ENCODE data around the gene LITAF. TPM values are rescaled to one million over a fixed set of nuclear protein-coding genes. Genes with fewer than 3 reads are reported as not detected.
A peak's percentile ranks its signal among the peaks of the same experiment; 100 is the strongest.

LITAF gene
- polyA plus RNA-seq, 2 of the 4 experiments (the other 2 are of a cell fraction): 197 to 227 TPM

- FAIRE-seq (no peak), DNase-seq (ENCODE audit: low read depth in 1 of 2, low spot score in 1 of 2) (no peak), ATAC-seq (no peak)
- Histone ChIP-seq H3K4me2 (no peak overlapping the region), H3K4me3 (no peak overlapping the region), H3K27ac (peak overlapping the region in 1 of 2 experiments; percentile 25; a peak in 1 of 6 replicates), H3K9me3 (no peaks in the 10 kb centered on the region), H3K4me1 (peaks cover 3% of the 10 kb centered on the region; the same call in 1 of the 3 replicates)
- TF ChIP-seq ZC3H11A (IDR thresholded peaks at IDR 0.05) (no peak), RNF2 (IDR thresholded peaks at IDR 0.05; ENCODE audit: borderline replicate concordance, low read depth) (no peak), MAFK (IDR thresholded peaks at IDR 0.05; ENCODE audit: partially characterized antibody) (no peak), SMC3 (IDR thresholded peaks at IDR 0.05) (no peak), RFX5 (IDR thresholded peaks at IDR 0.05) (no peak), ATOH8 (CRISPR knock-in tag; IDR thresholded peaks at IDR 0.05; ENCODE audit: low read depth) (no peak), HOXB13 (CRISPR knock-in tag; IDR thresholded peaks at IDR 0.05; ENCODE audit: low read depth) (no peak), RARB (CRISPR knock-in tag; IDR thresholded peaks at IDR 0.05) (no peak), SREBF2 (IDR thresholded peaks at IDR 0.05) (no peak), EP300 (IDR thresholded peaks at IDR 0.05) (no peak), CHD4 (IDR thresholded peaks at IDR 0.05; ENCODE audit: borderline replicate concordance) (no peak), NPAS2 (CRISPR knock-in tag; IDR thresholded peaks at IDR 0.05; ENCODE audit: borderline replicate concordance) (no peak), BHLHE40 (IDR thresholded peaks at IDR 0.05; ENCODE audit: low read depth, low read length) (no peak), MYC (IDR thresholded peaks at IDR 0.05; ENCODE audit: borderline replicate concordance, low read length) (no peak), KDM5A (IDR thresholded peaks at IDR 0.05) (no peak)
- ChIA-PET CTCF (interaction anchor here (1.4 kb wide), 1 partner anchor 12 kb away, joined by 3 read pairs; no protein-coding TSS in a partner anchor), POLR2A (no interaction called here)
- 77% methylated on average over 12 of the region's 12 CpGs for WGBS (ENCODE audit: missing lambda C conversion rate)
Observed at GRCh38 chr16:11603331-11603750, 16.6 kb upstream of the LITAF start.

- Histone ChIP-seq H3K9me3 (no peaks in the 10 kb centered on the region), H3K4me3 (no peak overlapping the region), H3K4me1 (peaks cover 13% of the 10 kb centered on the region), H3K4me2 (no peak overlapping the region), H3K27ac (peak overlapping the region in 1 of 2 experiments; percentile 60; a peak in 3 of 6 replicates)
- FAIRE-seq: no peak
- DNase-seq (ENCODE audit: low read depth in 1 of 2, low spot score in 1 of 2): no peak
- ATAC-seq: no peak
- ChIA-PET CTCF (interaction anchor here (1.4 kb wide), 1 partner anchor 11 kb away, joined by 3 read pairs; no protein-coding TSS in a partner anchor), POLR2A (no interaction called here)
- whole genome bisulfite sequencing (ENCODE audit: missing lambda C conversion rate): 84% methylated on average over 7 of the region's 7 CpGs
- no peak for TF ChIP-seq HOXB5 (CRISPR knock-in tag; IDR thresholded peaks at IDR 0.05)
- no peak for TF ChIP-seq ATOH8 (CRISPR knock-in tag; IDR thresholded peaks at IDR 0.05; ENCODE audit: low read depth)
- TF ChIP-seq MAX (IDR thresholded peaks at IDR 0.05): no peak
- TF ChIP-seq RCOR1 (IDR thresholded peaks at IDR 0.05; ENCODE audit: low read depth, low read length): no peak
- no peak for TF ChIP-seq MAZ (IDR thresholded peaks at IDR 0.05; ENCODE audit: borderline replicate concordance, low read depth, low read length)
- TF ChIP-seq NR3C1 (IDR thresholded peaks at IDR 0.05): no peak
- TF ChIP-seq PHF8 (IDR thresholded peaks at IDR 0.05; ENCODE audit: borderline replicate concordance, low read depth): no peak
- TF ChIP-seq PBX3 (IDR thresholded peaks at IDR 0.05): no peak
- TF ChIP-seq NFE2L2 (conservative IDR thresholded peaks at IDR 0.05; ENCODE audit: low read length): no peak
- TF ChIP-seq ZC3H11A (IDR thresholded peaks at IDR 0.05): no peak
- TF ChIP-seq MYC (IDR thresholded peaks at IDR 0.05; ENCODE audit: borderline replicate concordance, low read length): no peak
- no peak for TF ChIP-seq CBX8 (IDR thresholded peaks at IDR 0.05)
Observed at GRCh38 chr16:11602321-11602720, 15.6 kb upstream of the LITAF start.

All from A549 (cell line).